22Rv1 (cell line): Measurements from ENCODE around the gene OR1J2.

Experiments
- ZFX ChIP-seq: fragments of 450-650 bp; IDR thresholded peaks from 2 replicates; pipeline ENCODE4 v1.6.1; 2017; ENCODE audit warnings: antibody characterized with exemption, borderline replicate concordance
- TF ChIP-seq, protein P1 (sequence below): fragments of 450-650 bp; IDR thresholded peaks from 2 replicates; pipeline ENCODE4 v1.5.1; 2017; ENCODE audit warnings: mild to moderate bottlenecking

DNA sequence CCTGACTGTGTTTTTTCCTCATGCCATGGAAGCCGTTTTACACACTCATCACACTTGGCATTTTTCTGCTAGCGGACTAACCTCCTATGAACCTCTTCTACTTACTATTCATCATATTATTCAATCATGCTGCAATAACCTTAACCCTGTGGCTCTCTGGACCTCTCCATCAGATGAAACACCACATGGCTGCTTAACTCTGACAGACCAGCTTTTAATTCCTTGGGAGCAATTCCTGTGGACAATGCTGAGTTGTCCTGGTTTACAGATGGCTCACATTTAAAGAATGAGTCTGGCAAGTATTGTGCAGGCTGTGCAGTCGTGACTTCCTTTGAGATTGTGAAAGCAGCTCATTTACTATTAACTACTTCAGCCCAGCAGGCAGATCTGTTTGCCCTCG, 41.9 kb upstream of the OR1J2 start:
- TF ChIP-seq, protein P1, sequence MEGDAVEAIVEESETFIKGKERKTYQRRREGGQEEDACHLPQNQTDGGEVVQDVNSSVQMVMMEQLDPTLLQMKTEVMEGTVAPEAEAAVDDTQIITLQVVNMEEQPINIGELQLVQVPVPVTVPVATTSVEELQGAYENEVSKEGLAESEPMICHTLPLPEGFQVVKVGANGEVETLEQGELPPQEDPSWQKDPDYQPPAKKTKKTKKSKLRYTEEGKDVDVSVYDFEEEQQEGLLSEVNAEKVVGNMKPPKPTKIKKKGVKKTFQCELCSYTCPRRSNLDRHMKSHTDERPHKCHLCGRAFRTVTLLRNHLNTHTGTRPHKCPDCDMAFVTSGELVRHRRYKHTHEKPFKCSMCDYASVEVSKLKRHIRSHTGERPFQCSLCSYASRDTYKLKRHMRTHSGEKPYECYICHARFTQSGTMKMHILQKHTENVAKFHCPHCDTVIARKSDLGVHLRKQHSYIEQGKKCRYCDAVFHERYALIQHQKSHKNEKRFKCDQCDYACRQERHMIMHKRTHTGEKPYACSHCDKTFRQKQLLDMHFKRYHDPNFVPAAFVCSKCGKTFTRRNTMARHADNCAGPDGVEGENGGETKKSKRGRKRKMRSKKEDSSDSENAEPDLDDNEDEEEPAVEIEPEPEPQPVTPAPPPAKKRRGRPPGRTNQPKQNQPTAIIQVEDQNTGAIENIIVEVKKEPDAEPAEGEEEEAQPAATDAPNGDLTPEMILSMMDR = no peak
- TF ChIP-seq ZFX = no peak
